ENCODE results near the gene ZDHHC12.

ZDHHC12 gene

DNA sequence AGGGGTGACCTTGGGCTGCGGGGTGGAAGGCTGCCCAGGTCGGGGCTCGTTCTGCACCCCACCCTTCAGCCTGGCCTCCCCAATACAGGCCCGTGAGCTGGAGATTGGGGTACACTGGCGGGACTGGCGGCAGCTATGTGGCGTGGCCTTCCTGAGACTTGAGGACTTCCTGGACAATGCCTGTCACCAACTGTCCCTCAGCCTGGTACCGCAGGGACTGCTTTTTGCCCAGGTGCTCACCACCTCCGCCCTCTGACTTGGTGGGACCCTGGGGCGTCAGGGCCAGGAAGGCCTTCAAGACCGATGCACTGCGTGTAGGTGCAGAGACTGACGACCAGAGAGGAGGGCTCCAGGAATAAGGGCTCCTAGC is 10.5 kb downstream of the ZDHHC12 start:
- TF ChIP-seq, protein P1, sequence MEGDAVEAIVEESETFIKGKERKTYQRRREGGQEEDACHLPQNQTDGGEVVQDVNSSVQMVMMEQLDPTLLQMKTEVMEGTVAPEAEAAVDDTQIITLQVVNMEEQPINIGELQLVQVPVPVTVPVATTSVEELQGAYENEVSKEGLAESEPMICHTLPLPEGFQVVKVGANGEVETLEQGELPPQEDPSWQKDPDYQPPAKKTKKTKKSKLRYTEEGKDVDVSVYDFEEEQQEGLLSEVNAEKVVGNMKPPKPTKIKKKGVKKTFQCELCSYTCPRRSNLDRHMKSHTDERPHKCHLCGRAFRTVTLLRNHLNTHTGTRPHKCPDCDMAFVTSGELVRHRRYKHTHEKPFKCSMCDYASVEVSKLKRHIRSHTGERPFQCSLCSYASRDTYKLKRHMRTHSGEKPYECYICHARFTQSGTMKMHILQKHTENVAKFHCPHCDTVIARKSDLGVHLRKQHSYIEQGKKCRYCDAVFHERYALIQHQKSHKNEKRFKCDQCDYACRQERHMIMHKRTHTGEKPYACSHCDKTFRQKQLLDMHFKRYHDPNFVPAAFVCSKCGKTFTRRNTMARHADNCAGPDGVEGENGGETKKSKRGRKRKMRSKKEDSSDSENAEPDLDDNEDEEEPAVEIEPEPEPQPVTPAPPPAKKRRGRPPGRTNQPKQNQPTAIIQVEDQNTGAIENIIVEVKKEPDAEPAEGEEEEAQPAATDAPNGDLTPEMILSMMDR (conservative IDR thresholded peaks at IDR 0.05; ENCODE audit: control insufficient read depth, insufficient read depth, low read depth, low read length) = no peak
- no peak for DNase-seq (ENCODE audit: low read depth)
- H3K4me3 ChIP-seq (ENCODE audit: control insufficient read depth, low read depth, low read length) = no peak overlapping the region

DNA sequence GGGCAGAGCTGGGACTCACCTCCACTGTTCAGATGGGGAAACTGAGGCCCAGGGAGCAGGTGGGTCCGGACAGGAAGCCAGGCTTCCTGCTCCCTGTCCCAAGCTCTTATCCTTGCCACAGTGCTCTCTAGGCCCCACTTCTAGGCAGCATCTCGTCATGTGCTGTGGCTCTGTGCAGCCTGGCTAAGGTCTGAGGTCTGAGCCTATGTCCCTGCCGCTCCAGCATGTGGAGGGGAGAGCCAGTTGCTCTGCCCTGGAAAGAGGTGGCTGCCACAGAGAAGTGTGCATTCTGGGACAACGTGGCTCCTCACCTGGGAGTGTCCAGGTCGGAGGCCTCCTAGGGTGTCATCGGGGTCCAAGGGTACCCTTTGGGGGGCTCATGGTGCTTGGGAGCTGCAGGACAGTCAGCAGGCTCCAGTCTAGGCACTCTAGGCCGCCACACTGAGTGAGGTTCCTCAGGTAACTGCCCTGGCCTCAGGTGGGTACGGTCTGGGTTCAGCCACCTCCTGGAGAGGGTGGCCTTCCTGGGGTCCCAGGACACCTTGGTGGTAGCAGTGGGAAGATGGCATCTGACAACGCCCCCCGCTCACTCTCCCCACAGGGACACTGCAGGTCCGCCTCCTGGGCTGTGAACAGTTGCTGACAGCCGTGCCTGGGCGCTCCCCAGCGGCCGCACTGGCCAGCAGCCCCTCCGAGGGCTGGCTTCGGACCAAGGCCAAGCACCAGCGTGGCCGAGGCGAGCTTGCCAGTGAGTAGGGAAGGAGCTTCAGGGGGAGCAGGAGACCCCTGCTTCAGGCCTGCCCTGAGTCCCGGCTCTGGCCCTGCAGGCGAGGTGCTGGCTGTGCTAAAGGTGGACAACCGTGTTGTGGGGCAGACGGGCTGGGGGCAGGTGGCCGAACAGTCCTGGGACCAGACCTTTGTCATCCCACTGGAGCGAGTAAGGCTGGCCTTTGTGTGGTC is 11.2 kb downstream of the ZDHHC12 start:
- no peak for DNase-seq (ENCODE audit: low read depth)
- H3K4me3 ChIP-seq (ENCODE audit: control insufficient read depth, low read depth, low read length) = no peak overlapping the region
- TF ChIP-seq, protein P1 (conservative IDR thresholded peaks at IDR 0.05; ENCODE audit: control insufficient read depth, insufficient read depth, low read depth, low read length) = no peak

DNA sequence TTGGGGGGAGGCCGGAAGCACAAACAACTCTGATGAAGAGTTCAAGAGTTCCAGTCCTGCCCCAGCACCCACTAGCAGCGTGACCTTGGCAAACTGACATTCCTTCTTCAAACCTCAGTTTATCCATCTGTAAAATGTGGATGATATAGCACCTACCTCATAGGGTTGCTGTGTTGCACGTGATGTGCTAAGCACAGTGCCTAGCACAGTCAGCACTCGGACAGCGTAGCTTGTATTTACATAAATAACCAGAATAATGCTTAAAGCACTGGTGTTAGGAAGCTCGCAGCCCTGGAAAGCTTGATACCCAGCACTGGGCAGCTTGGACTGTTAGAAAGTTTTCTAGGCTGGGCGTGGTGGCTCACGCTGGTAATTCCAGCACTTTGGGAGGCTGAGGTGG is 16.5 kb downstream of the ZDHHC12 start:
- TF ChIP-seq, protein P1 (conservative IDR thresholded peaks at IDR 0.05; ENCODE audit: control insufficient read depth, insufficient read depth, low read depth, low read length) = no peak
- H3K4me3 ChIP-seq (ENCODE audit: control insufficient read depth, low read depth, low read length) = no peak overlapping the region
- no peak for DNase-seq (ENCODE audit: low read depth)

DNA sequence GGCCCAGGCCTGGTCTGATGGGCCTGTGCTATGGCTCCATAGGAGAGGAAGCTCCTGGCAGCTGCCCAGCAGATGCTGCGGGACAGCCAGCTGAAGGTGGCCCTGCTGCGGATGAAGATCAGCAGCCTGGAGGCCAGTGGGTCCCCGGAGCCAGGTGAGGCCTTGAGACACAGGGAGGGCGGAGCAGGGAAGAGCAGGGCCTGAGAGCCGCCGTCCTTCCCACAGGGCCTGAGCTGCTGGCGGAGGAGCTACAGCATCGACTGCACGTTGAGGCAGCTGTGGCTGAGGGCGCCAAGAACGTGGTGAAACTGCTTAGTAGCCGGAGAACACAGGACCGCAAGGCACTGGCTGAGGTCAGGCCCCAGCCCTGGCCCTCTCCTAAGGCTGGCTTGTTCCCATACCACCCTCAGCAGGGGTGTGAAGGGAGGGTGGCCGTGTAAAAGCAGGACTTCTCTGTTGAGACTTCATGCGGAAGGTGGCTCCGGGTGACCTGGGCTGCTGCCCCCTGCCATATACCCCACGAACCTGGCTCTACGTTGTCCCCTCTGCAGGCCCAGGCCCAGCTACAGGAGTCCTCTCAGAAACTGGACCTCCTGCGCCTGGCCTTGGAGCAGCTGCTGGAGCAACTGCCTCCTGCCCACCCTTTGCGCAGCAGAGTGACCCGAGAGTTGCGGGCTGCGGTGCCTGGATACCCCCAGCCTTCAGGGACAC is 17.1 kb downstream of the ZDHHC12 start:
- no peak overlapping the region for H3K4me3 ChIP-seq (ENCODE audit: control insufficient read depth, low read depth, low read length)
- no peak for DNase-seq (ENCODE audit: low read depth)
- TF ChIP-seq, protein P1 (conservative IDR thresholded peaks at IDR 0.05; ENCODE audit: control insufficient read depth, insufficient read depth, low read depth, low read length) = no peak

DNA sequence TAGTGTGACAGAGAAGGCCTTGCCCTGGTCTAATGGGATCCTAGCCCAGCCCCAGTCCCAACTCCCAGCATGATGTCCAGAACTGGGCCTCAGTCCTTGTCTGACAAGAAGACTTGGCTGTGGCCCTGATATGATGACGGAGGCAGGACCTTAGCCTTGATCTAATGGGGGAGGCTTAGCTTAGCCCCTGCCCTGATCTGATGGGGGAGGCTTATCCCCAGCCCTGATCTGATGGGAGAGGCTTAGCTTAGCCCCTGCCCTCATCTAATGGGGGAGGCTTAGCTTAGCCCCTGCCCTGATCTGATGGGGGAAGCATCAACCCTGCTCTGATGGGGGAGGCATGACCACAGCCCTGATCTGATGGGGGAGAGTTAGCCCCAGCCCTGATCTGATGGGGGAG is 17.9 kb downstream of the ZDHHC12 start:
- TF ChIP-seq, protein P1 (conservative IDR thresholded peaks at IDR 0.05; ENCODE audit: control insufficient read depth, insufficient read depth, low read depth, low read length) = no peak
- DNase-seq (ENCODE audit: low read depth) = no peak
- no peak overlapping the region for H3K4me3 ChIP-seq (ENCODE audit: control insufficient read depth, low read depth, low read length)

DNA sequence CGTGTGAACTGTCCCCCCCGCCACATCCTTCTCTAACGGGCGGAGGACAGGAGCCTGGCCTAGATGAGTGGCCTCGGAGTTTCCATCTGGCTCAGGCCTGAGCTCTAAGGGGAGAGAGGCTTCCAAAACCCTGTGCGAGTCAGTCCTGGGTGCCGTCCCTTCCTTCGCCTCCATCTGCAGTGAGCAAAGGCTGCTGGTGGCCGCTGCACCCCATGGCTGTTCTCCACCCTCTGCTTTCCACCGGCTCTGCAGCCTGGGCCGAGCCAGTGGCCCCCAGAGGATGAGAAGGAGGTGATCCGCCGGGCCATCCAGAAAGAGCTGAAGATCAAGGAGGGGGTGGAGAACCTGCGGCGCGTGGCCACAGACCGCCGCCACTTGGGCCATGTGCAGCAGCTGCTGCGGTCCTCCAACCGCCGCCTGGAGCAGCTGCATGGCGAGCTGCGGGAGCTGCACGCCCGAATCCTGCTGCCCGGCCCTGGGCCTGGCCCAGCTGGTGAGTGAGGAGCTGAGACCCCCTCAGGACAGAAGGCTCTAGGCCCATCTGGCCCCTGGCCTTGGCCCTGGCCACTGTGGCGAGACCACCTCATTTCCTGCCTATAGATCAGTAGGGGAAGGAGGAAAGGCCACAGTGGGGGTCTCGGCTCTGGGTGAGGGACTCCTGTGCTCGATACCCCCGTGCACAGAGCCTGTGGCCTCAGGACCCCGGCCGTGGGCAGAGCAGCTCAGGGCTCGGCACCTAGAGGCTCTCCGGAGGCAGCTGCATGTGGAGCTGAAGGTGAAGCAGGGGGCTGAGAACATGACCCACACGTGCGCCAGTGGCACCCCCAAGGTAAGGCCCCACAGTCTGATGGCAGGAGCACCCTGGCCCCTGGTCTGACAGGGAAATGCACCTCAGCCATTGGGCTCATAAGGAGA is 18.6 kb downstream of the ZDHHC12 start:
- no peak overlapping the region for H3K4me3 ChIP-seq (ENCODE audit: control insufficient read depth, low read depth, low read length)
- TF ChIP-seq, protein P1 (conservative IDR thresholded peaks at IDR 0.05; ENCODE audit: control insufficient read depth, insufficient read depth, low read depth, low read length) = no peak
- DNase-seq (ENCODE audit: low read depth) = no peak

All from fibroblast of mammary gland (primary cell).